ENCODE measurements around the gene ARHGAP12.
A peak's percentile ranks its signal among the peaks of the same experiment; 100 is the strongest.

The ARHGAP12 gene

GRCh38 chr10:31942435-31942834, 13.8 kb upstream of the ARHGAP12 start:
- ATAC-seq (ENCODE audit: low read depth): no peak
- H3K36me3 ChIP-seq (ENCODE audit: low read depth): no peaks in the 10 kb centered on the region
- H3K4me1 ChIP-seq (ENCODE audit: insufficient read depth, poor library complexity, severe bottlenecking): peaks cover 49% of the 10 kb centered on the region
- no peak overlapping the region for H3K4me3 ChIP-seq (ENCODE audit: severe bottlenecking)
- no peaks in the 10 kb centered on the region for H3K27me3 ChIP-seq (ENCODE audit: insufficient read depth, poor library complexity, severe bottlenecking)
- no peak for TF ChIP-seq CTCF (IDR thresholded peaks at IDR 0.05; ENCODE audit: poor library complexity, severe bottlenecking)
- H3K9me3 ChIP-seq (ENCODE audit: severe bottlenecking): no peaks in the 10 kb centered on the region
- DNase-seq (ENCODE audit: low spot score): no peak
- no peak overlapping the region for H3K27ac ChIP-seq (ENCODE audit: poor library complexity, severe bottlenecking)

- Histone ChIP-seq H3K4me3 (ENCODE audit: severe bottlenecking) (no peak overlapping the region), H3K9me3 (ENCODE audit: severe bottlenecking) (no peaks in the 10 kb centered on the region), H3K36me3 (ENCODE audit: low read depth) (no peaks in the 10 kb centered on the region), H3K27me3 (ENCODE audit: insufficient read depth, poor library complexity, severe bottlenecking) (no peaks in the 10 kb centered on the region), H3K27ac (ENCODE audit: poor library complexity, severe bottlenecking) (peak overlapping the region; percentile 83), H3K4me1 (ENCODE audit: insufficient read depth, poor library complexity, severe bottlenecking) (peaks cover 51% of the 10 kb centered on the region)
- DNase-seq (ENCODE audit: low spot score) (peak; percentile 97), ATAC-seq (ENCODE audit: low read depth) (peak; percentile 92)
- no peak for TF ChIP-seq CTCF (IDR thresholded peaks at IDR 0.05; ENCODE audit: poor library complexity, severe bottlenecking)
Measured at GRCh38 chr10:31940839-31941653, 12.4 kb upstream of the ARHGAP12 start.

DNA sequence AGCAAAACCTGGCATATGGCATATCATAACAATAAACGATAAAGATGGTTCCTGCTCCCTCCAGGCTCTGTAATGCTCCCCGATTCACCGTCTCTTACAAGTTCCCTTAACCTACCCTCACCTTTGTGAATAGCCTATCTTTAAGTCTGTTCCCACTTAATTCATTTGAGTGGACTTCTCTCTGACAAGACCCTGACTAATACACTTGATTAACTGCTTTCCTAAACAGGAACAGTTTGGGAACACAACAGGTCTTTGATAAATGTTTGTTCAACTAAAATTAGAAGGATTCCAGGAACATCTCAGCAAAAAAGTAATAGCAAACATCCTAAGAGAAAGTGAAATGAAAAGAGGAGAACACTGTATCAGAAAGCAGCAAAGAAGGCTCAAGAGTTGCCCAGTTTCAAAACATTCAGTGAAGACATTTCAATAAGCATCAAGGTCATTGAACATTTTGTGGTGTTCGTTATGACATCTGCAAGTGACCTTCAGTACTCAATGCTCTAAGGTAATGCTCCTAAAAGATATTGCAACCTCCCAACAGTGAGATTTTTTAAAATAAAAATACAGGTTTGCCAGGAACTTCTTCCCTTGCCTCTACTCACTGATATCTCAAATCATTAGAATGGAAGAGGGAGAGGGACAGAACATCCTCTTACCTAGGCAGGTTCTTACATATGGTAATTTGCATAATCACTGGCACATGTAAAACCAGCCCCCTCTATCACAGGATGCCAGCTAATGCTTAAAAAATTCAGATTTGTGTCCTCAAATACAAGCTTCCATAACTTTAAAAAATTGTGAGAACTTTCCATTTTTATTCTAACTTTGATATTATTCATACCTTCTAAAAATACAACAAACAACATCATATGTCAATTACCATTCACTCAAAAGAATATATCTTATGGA, 11.4 kb upstream of the ARHGAP12 start:
- peak overlapping the region; percentile 83 for H3K27ac ChIP-seq (ENCODE audit: poor library complexity, severe bottlenecking)
- ATAC-seq (ENCODE audit: low read depth) (peak; percentile 39), DNase-seq (ENCODE audit: low spot score) (no peak)

GRCh38 chr10:31937371-31937770, 8.7 kb upstream of the ARHGAP12 start:
- H3K9me3 ChIP-seq (ENCODE audit: severe bottlenecking): no peaks in the 10 kb centered on the region
- peaks cover 37% of the 10 kb centered on the region for H3K4me1 ChIP-seq (ENCODE audit: insufficient read depth, poor library complexity, severe bottlenecking)
- no peaks in the 10 kb centered on the region for H3K36me3 ChIP-seq (ENCODE audit: low read depth)
- DNase-seq (ENCODE audit: low spot score) (no peak), ATAC-seq (ENCODE audit: low read depth) (no peak)
- H3K27me3 ChIP-seq (ENCODE audit: insufficient read depth, poor library complexity, severe bottlenecking): no peaks in the 10 kb centered on the region
- no peak overlapping the region for H3K4me3 ChIP-seq (ENCODE audit: severe bottlenecking)
- no peak for TF ChIP-seq CTCF (IDR thresholded peaks at IDR 0.05; ENCODE audit: poor library complexity, severe bottlenecking)
- H3K27ac ChIP-seq (ENCODE audit: poor library complexity, severe bottlenecking): peak overlapping the region; percentile 45

More for the DNA sequence above, 11.4 kb upstream of the ARHGAP12 start:
- Histone ChIP-seq H3K4me3 (ENCODE audit: severe bottlenecking) (no peak overlapping the region), H3K36me3 (ENCODE audit: low read depth) (no peaks in the 10 kb centered on the region), H3K9me3 (ENCODE audit: severe bottlenecking) (no peaks in the 10 kb centered on the region), H3K27me3 (ENCODE audit: insufficient read depth, poor library complexity, severe bottlenecking) (no peaks in the 10 kb centered on the region), H3K4me1 (ENCODE audit: insufficient read depth, poor library complexity, severe bottlenecking) (peaks cover 48% of the 10 kb centered on the region)
- TF ChIP-seq CTCF (IDR thresholded peaks at IDR 0.05; ENCODE audit: poor library complexity, severe bottlenecking): no peak
